Neural cell (in vitro differentiated cells): ENCODE measurements around the gene TNS3. TPM values are rescaled to one million over a fixed set of nuclear protein-coding genes. Genes with fewer than 3 reads are reported as not detected.

Source experiments
- H2AFZ ChIP-seq: fragments of 200-600, 300-800 bp; sonication (generic), shearing (Covaris generic); 2 replicates; pipeline ENCODE4 v1.6.0; 2014; ENCODE audit warnings: low read depth, mild to moderate bottlenecking, antibody characterized with exemption, low read length, moderate library complexity
- H3F3A ChIP-seq: fragments of 200-600 bp; shearing (Covaris generic); 2 replicates; pipeline ENCODE4 v1.6.1; 2016; ENCODE audit warnings: mild to moderate bottlenecking, moderate library complexity, mixed read lengths, antibody characterized with exemption, low read length; ENCODE audit not compliant: insufficient read depth, poor library complexity, severe bottlenecking
- H3K27ac ChIP-seq: fragments of 200-600, 300-800 bp; sonication (generic), shearing (Covaris generic); 2 replicates; pipeline ENCODE4 v1.5.1; 2014; ENCODE audit warnings: mild to moderate bottlenecking, low read length, moderate library complexity
- H3K27me3 ChIP-seq: fragments of 300-800, 200-600 bp; sonication (generic), shearing (Covaris generic); 2 replicates; pipeline ENCODE4 v1.6.0; 2014; ENCODE audit warnings: mild to moderate bottlenecking, low read depth, low read length, moderate library complexity; ENCODE audit not compliant: insufficient read depth
- H3K36me3 ChIP-seq: fragments of 300-800, 200-600 bp; sonication (generic), shearing (Covaris generic); 2 replicates; pipeline ENCODE4 v1.5.1; 2014; ENCODE audit warnings: mild to moderate bottlenecking, antibody characterized with exemption, low read length, moderate library complexity; ENCODE audit not compliant: insufficient read depth
- H3K4me2 ChIP-seq: fragments of 300-800, 200-600 bp; sonication (generic), shearing (Covaris generic); 2 replicates; pipeline ENCODE4 v1.6.0; 2014; ENCODE audit warnings: mild to moderate bottlenecking, low read length
- H3K4me3 ChIP-seq: fragments of 300-800, 200-600 bp; sonication (generic), shearing (Covaris generic); 2 replicates; pipeline ENCODE4 v1.5.1; 2014; ENCODE audit warnings: mild to moderate bottlenecking, low read length, moderate library complexity
- H3K79me2 ChIP-seq: fragments of 200-600 bp; shearing (Covaris generic); replicated peaks from 2 replicates; pipeline ENCODE4 v1.6.0; 2014; ENCODE audit warnings: mild to moderate bottlenecking, low read length, moderate library complexity; ENCODE audit not compliant: insufficient read depth
- H3K9ac ChIP-seq: fragments of 300-800, 200-600 bp; sonication (generic), shearing (Covaris generic); 2 replicates; pipeline ENCODE4 v1.6.1; 2016; ENCODE audit warnings: mild to moderate bottlenecking, low read length, mixed read lengths
- H3K9me2 ChIP-seq: fragments of 200-600 bp; shearing (Covaris generic); 2 replicates; pipeline ENCODE4 v1.6.1; 2016; ENCODE audit warnings: mild to moderate bottlenecking, low read length, mixed read lengths; ENCODE audit not compliant: insufficient read depth
- H3K9me3 ChIP-seq: fragments of 200-600, 300-800 bp; sonication (generic), shearing (Covaris generic); 2 replicates; pipeline ENCODE4 v1.6.1; 2016; ENCODE audit warnings: mild to moderate bottlenecking, mixed run types, low read length, moderate library complexity, mixed read lengths
- H4K20me1 ChIP-seq: fragments of 200-600 bp; shearing (Covaris generic); 2 replicates; pipeline ENCODE4 v1.6.1; 2016; ENCODE audit warnings: mild to moderate bottlenecking, mixed run types; ENCODE audit not compliant: insufficient read depth
- EP300 ChIP-seq: fragments of 450-650 bp; conservative IDR thresholded peaks from 2 replicates; pipeline ENCODE4 v1.6.1; 2014; ENCODE audit warnings: antibody characterized with exemption, mild to moderate bottlenecking, moderate library complexity; ENCODE audit not compliant: poor library complexity, severe bottlenecking
- EZH2 ChIP-seq: fragments of 200-600, 300-800 bp; shearing (Covaris generic), sonication (generic); IDR thresholded peaks from 2 replicates; pipeline ENCODE4 v1.6.1; 2014; ENCODE audit warnings: antibody characterized with exemption, low read length, borderline replicate concordance, mild to moderate bottlenecking; ENCODE audit not compliant: insufficient read depth, poor library complexity, severe bottlenecking
- MXI1 ChIP-seq: fragments of 450-650 bp; conservative IDR thresholded peaks from 2 replicates; pipeline ENCODE4 v1.6.1; 2014; ENCODE audit warnings: antibody characterized with exemption, mild to moderate bottlenecking; ENCODE audit not compliant: poor library complexity, severe bottlenecking
- POLR2AphosphoS5 ChIP-seq: IDR thresholded peaks from 2 replicates; pipeline ENCODE4 v1.6.1; 2012
- RAD21 ChIP-seq: fragments of 450-650 bp; conservative IDR thresholded peaks from 2 replicates; pipeline ENCODE4 v1.6.1; 2014; ENCODE audit warnings: antibody characterized with exemption, mild to moderate bottlenecking, moderate library complexity
- REST ChIP-seq: IDR thresholded peaks from 2 replicates; pipeline ENCODE4 v1.6.1; 2012; ENCODE audit warnings: borderline replicate concordance
- SMC3 ChIP-seq: fragments of 450-650 bp; conservative IDR thresholded peaks from 2 replicates; pipeline ENCODE4 v1.6.1; 2014; ENCODE audit warnings: antibody characterized with exemption, mild to moderate bottlenecking, moderate library complexity; ENCODE audit not compliant: poor library complexity
- TAF1 ChIP-seq: IDR thresholded peaks from 2 replicates; pipeline ENCODE4 v1.6.1; 2012; ENCODE audit warnings: low read depth
- polyA plus RNA-seq: library from polyadenylated mRNA; depleted of rRNA; stranded (reverse); fragments of >200 nt; gene quantifications from 2 replicates; pipeline ENCODE4 v1.2.3, GENCODE V29; 2014
- TF ChIP-seq, protein P1 (sequence below): fragments of 450-650 bp; IDR thresholded peaks from 2 replicates; pipeline ENCODE4 v1.5.1; 2014; ENCODE audit warnings: antibody characterized with exemption, mild to moderate bottlenecking, moderate library complexity; ENCODE audit not compliant: poor library complexity, severe bottlenecking

Gene TNS3
- polyA plus RNA-seq, 1 donor from 2014 or later = 0.58 TPM

GRCh38 chr7:47343061-47343455 is 238.9 kb downstream of the TNS3 start:
- no peak for TF ChIP-seq EZH2
- TF ChIP-seq TAF1 = no peak
- TF ChIP-seq EP300 = no peak
- no peak for TF ChIP-seq REST
- TF ChIP-seq, protein P1, sequence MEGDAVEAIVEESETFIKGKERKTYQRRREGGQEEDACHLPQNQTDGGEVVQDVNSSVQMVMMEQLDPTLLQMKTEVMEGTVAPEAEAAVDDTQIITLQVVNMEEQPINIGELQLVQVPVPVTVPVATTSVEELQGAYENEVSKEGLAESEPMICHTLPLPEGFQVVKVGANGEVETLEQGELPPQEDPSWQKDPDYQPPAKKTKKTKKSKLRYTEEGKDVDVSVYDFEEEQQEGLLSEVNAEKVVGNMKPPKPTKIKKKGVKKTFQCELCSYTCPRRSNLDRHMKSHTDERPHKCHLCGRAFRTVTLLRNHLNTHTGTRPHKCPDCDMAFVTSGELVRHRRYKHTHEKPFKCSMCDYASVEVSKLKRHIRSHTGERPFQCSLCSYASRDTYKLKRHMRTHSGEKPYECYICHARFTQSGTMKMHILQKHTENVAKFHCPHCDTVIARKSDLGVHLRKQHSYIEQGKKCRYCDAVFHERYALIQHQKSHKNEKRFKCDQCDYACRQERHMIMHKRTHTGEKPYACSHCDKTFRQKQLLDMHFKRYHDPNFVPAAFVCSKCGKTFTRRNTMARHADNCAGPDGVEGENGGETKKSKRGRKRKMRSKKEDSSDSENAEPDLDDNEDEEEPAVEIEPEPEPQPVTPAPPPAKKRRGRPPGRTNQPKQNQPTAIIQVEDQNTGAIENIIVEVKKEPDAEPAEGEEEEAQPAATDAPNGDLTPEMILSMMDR = no peak
- TF ChIP-seq POLR2AphosphoS5 = no peak
- no peak for TF ChIP-seq MXI1
- no peak for TF ChIP-seq RAD21
- no peak for TF ChIP-seq SMC3
- Histone ChIP-seq H3K9me3 (no peaks in the 10 kb centered on the region), H2AFZ (no peak overlapping the region), H3K9ac (no peak overlapping the region), H3K4me2 (no peak overlapping the region), H4K20me1 (no peaks in the 10 kb centered on the region), H3F3A (no peaks in the 10 kb centered on the region), H3K4me3 (no peak overlapping the region), H3K27ac (no peak overlapping the region), H3K27me3 (no peaks in the 10 kb centered on the region), H3K36me3 (no peaks in the 10 kb centered on the region), H3K79me2 (no peaks in the 10 kb centered on the region), H3K9me2 (no peaks in the 10 kb centered on the region)

- H3K27ac ChIP-seq = no peak overlapping the region
- H3K27me3 ChIP-seq = no peaks in the 10 kb centered on the region
- TF ChIP-seq, protein P1 = no peak
- TF ChIP-seq MXI1 (no peak), REST (no peak), TAF1 (no peak), RAD21 (no peak), EZH2 (no peak), EP300 (no peak), POLR2AphosphoS5 (no peak), SMC3 (no peak)
These were observed 239.4 kb downstream of the TNS3 start for GRCh38 chr7:47342296-47343060.

More at GRCh38 chr7:47342296-47343060, 239.4 kb downstream of the TNS3 start:
- no peak overlapping the region for H3K4me3 ChIP-seq
- no peaks in the 10 kb centered on the region for H3K79me2 ChIP-seq
- no peaks in the 10 kb centered on the region for H3K9me2 ChIP-seq
- no peaks in the 10 kb centered on the region for H3F3A ChIP-seq
- no peak overlapping the region for H2AFZ ChIP-seq
- H4K20me1 ChIP-seq = no peaks in the 10 kb centered on the region
- H3K4me2 ChIP-seq = no peak overlapping the region
- H3K36me3 ChIP-seq = no peaks in the 10 kb centered on the region
- no peaks in the 10 kb centered on the region for H3K9me3 ChIP-seq
- H3K9ac ChIP-seq = no peak overlapping the region
